ENCODE data around the gene AGBL4.
"Not testable (repeated sequence)": the region's sequence is repeated elsewhere in the genome, so short reads cannot be mapped to it uniquely, and the experiment has no call there.

The AGBL4 gene

GRCh38 chr1:50023292-50024159 lies at the start of gene AGBL4:
TSS of gene AGBL4 (minus strand) at chr1:50023954.
- peak; percentile 83 to 95 for DNase-seq

GRCh38 chr1:50066806-50067205 lies 43.1 kb upstream of the AGBL4 start:
- no peak for DNase-seq

GRCh38 chr1:50060279-50060678 lies 36.5 kb upstream of the AGBL4 start:
- peak; percentile 58 to 60 for DNase-seq

- no peak for DNase-seq
Observed at GRCh38 chr1:50048791-50049190, 25.0 kb upstream of the AGBL4 start.

- no peak for DNase-seq
Observed at GRCh38 chr1:50047916-50048694, 24.4 kb upstream of the AGBL4 start.

- DNase-seq, result no peak
Observed at GRCh38 chr1:50038237-50038809, 14.6 kb upstream of the AGBL4 start.

GRCh38 chr1:50027794-50028193 lies 4.0 kb upstream of the AGBL4 start:
- no peak for DNase-seq

- DNase-seq, result peak; percentile 21 to 51
Observed at GRCh38 chr1:49995734-49996133, 28.0 kb downstream of the AGBL4 start.

- DNase-seq, result no peak
Observed at GRCh38 chr1:49971088-49971487, 52.7 kb downstream of the AGBL4 start.

- no peak for DNase-seq
Observed at GRCh38 chr1:49951385-49951784, 72.4 kb downstream of the AGBL4 start.

- not testable (repeated sequence) for DNase-seq
Observed at GRCh38 chr1:49915301-49915700, 108.5 kb downstream of the AGBL4 start.

- no peak for DNase-seq
Observed at GRCh38 chr1:49906365-49906764, 117.4 kb downstream of the AGBL4 start.

GRCh38 chr1:49864581-49864980 lies 159.2 kb downstream of the AGBL4 start:
- DNase-seq, result no peak

- no peak for DNase-seq
Observed at GRCh38 chr1:49854741-49855140, 169.0 kb downstream of the AGBL4 start.

- DNase-seq, result no peak
Observed at GRCh38 chr1:49842596-49842995, 181.2 kb downstream of the AGBL4 start.

GRCh38 chr1:49841767-49842166 lies 182.0 kb downstream of the AGBL4 start:
- no peak for DNase-seq

GRCh38 chr1:49824261-49824660 lies 199.5 kb downstream of the AGBL4 start:
- DNase-seq, result no peak

- no peak for DNase-seq
Observed at GRCh38 chr1:49817681-49818080, 206.1 kb downstream of the AGBL4 start.

- not testable (repeated sequence) for DNase-seq
Observed at GRCh38 chr1:49787013-49787412, 236.7 kb downstream of the AGBL4 start.

GRCh38 chr1:49765034-49765433 lies 258.7 kb downstream of the AGBL4 start:
- DNase-seq, result peak; percentile 35 to 44

GRCh38 chr1:49738118-49738517 lies 285.6 kb downstream of the AGBL4 start:
- DNase-seq, result not testable (repeated sequence)

GRCh38 chr1:49728377-49728776 lies 295.4 kb downstream of the AGBL4 start:
- DNase-seq, result no peak

- DNase-seq, result no peak
Observed at GRCh38 chr1:49723662-49724061, 300.1 kb downstream of the AGBL4 start.
